GM23338 (cell line): Measurements from ENCODE around the gene ACTR8.

Source experiments
- CTCF ChIP-seq, 2 experiments: fragments of 200-600 bp in 1 of 2; sonication (generic) in 1 of 2; conservative IDR thresholded peaks; 2 replicates each; pipeline versions ENCODE4 v1.5.1 to v1.6.1; 2016 to 2017; ENCODE audit warnings: antibody characterized with exemption in 2 of 2, low read depth in 2 of 2, mild to moderate bottlenecking in 2 of 2, moderate library complexity in 1 of 2
- EZH2phosphoT487 ChIP-seq: fragments of 200-600 bp; sonication (generic); IDR thresholded peaks from one replicate; pipeline ENCODE4 v1.8.1; 2018; ENCODE audit warnings: antibody characterized with exemption; ENCODE audit not compliant: unreplicated experiment
- TF ChIP-seq, protein P1 (sequence below): IDR thresholded peaks from one replicate; pipeline ENCODE4 v1.6.1; 2018; ENCODE audit warnings: antibody characterized with exemption; ENCODE audit not compliant: unreplicated experiment

- TF ChIP-seq CTCF (conservative IDR thresholded peaks at IDR 0.05; ENCODE audit: low read depth in 2 of 2) (no peak), EZH2phosphoT487 (no peak)
- TF ChIP-seq, protein P1, sequence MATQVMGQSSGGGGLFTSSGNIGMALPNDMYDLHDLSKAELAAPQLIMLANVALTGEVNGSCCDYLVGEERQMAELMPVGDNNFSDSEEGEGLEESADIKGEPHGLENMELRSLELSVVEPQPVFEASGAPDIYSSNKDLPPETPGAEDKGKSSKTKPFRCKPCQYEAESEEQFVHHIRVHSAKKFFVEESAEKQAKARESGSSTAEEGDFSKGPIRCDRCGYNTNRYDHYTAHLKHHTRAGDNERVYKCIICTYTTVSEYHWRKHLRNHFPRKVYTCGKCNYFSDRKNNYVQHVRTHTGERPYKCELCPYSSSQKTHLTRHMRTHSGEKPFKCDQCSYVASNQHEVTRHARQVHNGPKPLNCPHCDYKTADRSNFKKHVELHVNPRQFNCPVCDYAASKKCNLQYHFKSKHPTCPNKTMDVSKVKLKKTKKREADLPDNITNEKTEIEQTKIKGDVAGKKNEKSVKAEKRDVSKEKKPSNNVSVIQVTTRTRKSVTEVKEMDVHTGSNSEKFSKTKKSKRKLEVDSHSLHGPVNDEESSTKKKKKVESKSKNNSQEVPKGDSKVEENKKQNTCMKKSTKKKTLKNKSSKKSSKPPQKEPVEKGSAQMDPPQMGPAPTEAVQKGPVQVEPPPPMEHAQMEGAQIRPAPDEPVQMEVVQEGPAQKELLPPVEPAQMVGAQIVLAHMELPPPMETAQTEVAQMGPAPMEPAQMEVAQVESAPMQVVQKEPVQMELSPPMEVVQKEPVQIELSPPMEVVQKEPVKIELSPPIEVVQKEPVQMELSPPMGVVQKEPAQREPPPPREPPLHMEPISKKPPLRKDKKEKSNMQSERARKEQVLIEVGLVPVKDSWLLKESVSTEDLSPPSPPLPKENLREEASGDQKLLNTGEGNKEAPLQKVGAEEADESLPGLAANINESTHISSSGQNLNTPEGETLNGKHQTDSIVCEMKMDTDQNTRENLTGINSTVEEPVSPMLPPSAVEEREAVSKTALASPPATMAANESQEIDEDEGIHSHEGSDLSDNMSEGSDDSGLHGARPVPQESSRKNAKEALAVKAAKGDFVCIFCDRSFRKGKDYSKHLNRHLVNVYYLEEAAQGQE, result no peak
Measured at GRCh38 chr3:53892286-53892637, 10.3 kb upstream of the ACTR8 start.
